IMR-90 (cell line): ENCODE data around the gene RHOC. TPM values are rescaled to one million over a fixed set of nuclear protein-coding genes. Genes with fewer than 3 reads are reported as not detected.

ENCODE experiments used
- ATAC-seq: fragments of 200-7000 bp; cut with Tn5 transposase; 2 replicates; pipeline ENCODE4 v1.9.1; 2020; ENCODE audit warnings: low read depth, mild to moderate bottlenecking, moderate library complexity
- BruUV-seq: library from RNA; stranded (reverse); fragments of 400-500 nt; replicated peaks from 2 replicates; lab custom pipeline; 2021; lab: Mats Ljungman, UMichigan
- CTCF ChIA-PET: fragments of 300-600 bp; formaldehyde crosslinking; extraction: SDS; loops from one replicate; lab custom pipeline; 2021; ENCODE audit warnings: antibody characterized with exemption; lab: Yijun Ruan, JAX
- POLR2A ChIA-PET: fragments of 300-600 bp; sonication (Branson Sonifier 250); formaldehyde crosslinking; loops from one replicate; lab custom pipeline; 2022; ENCODE audit warnings: antibody characterized with exemption; ENCODE audit not compliant: unreplicated experiment; lab: Charles Lee
- DNase-seq: peaks from one replicate; pipeline ENCODE4 v3.0.0; 2013
- H2AFZ ChIP-seq: replicated peaks from 2 replicates; pipeline ENCODE3; 2013; ENCODE audit warnings: low read length, mild to moderate bottlenecking; ENCODE audit not compliant: poor library complexity
- H2AK5ac ChIP-seq: 2 replicates; pipeline ENCODE4 v1.6.1; 2013; ENCODE audit warnings: low read depth, low read length, inconsistent platforms
- H2AK9ac ChIP-seq: replicated peaks from 2 replicates; pipeline ENCODE3; 2013; ENCODE audit warnings: mild to moderate bottlenecking, low read depth, low read length, moderate library complexity; ENCODE audit not compliant: poor library complexity
- H2BK120ac ChIP-seq: 2 replicates; pipeline ENCODE4 v1.6.1; 2013; ENCODE audit warnings: low read depth, low read length, inconsistent platforms
- H2BK15ac ChIP-seq: 3 replicates; pipeline ENCODE4 v1.6.1; 2013; ENCODE audit warnings: low read depth, low read length, inconsistent platforms
- H2BK20ac ChIP-seq: 2 replicates; pipeline ENCODE4 v1.6.1; 2013; ENCODE audit warnings: low read depth, mild to moderate bottlenecking, inconsistent platforms, low read length, moderate library complexity
- H2BK5ac ChIP-seq: 2 replicates; pipeline ENCODE4 v1.6.1; 2013; ENCODE audit warnings: mild to moderate bottlenecking, low read depth, low read length, inconsistent platforms; ENCODE audit not compliant: poor library complexity, severe bottlenecking
- H3K14ac ChIP-seq: replicated peaks from 2 replicates; pipeline ENCODE4 v1.6.1; 2013; ENCODE audit warnings: low read depth, low read length, inconsistent platforms
- H3K18ac ChIP-seq: 2 replicates; pipeline ENCODE4 v1.6.1; 2013; ENCODE audit warnings: low read depth, low read length, control low read depth
- H3K23ac ChIP-seq: 2 replicates; pipeline ENCODE4 v1.6.1; 2013; ENCODE audit warnings: low read depth, low read length, inconsistent platforms
- H3K27ac ChIP-seq: 2 replicates; pipeline ENCODE4 v1.5.1; 2013; ENCODE audit warnings: mild to moderate bottlenecking, control low read depth, low read length; ENCODE audit not compliant: insufficient read depth
- H3K27me3 ChIP-seq: 2 replicates; pipeline ENCODE4 v1.6.1; 2013; ENCODE audit warnings: low read length; ENCODE audit not compliant: control insufficient read depth, insufficient read depth
- H3K36me3 ChIP-seq: 2 replicates; pipeline ENCODE4 v1.6.1; 2013; ENCODE audit warnings: low read length, mixed read lengths; ENCODE audit not compliant: control insufficient read depth, insufficient read depth
- H3K4ac ChIP-seq: 2 replicates; pipeline ENCODE4 v1.6.1; 2013; ENCODE audit warnings: low read depth, low read length, inconsistent platforms
- H3K4me1 ChIP-seq: 2 replicates; pipeline ENCODE4 v1.6.1; 2013; ENCODE audit warnings: low read length, mixed read lengths; ENCODE audit not compliant: control insufficient read depth, insufficient read depth
- H3K4me2 ChIP-seq: 2 replicates; pipeline ENCODE4 v1.6.1; 2013; ENCODE audit warnings: low read depth, mild to moderate bottlenecking, control low read depth, low read length, moderate library complexity
- H3K4me3 ChIP-seq: 2 replicates; pipeline ENCODE4 v1.5.1; 2013; ENCODE audit warnings: low read depth, mild to moderate bottlenecking, control low read depth, low read length, moderate library complexity; ENCODE audit not compliant: insufficient read depth
- H3K56ac ChIP-seq: 2 replicates; pipeline ENCODE4 v1.6.1; 2013; ENCODE audit warnings: low read length, inconsistent platforms; ENCODE audit not compliant: insufficient read depth; ENCODE audit errors: extremely low read depth
- H3K79me1 ChIP-seq, 2 experiments: 2 replicates each; pipeline ENCODE4 v1.6.1; 2013; ENCODE audit warnings: low read length in 2 of 2, inconsistent platforms in 1 of 2, low read depth in 1 of 2
- H3K9ac ChIP-seq: 2 replicates; pipeline ENCODE4 v1.6.1; 2013; ENCODE audit warnings: low read depth, low read length, control low read depth
- H3K9me1 ChIP-seq: 2 replicates; pipeline ENCODE4 v1.6.1; 2013; ENCODE audit warnings: low read length, inconsistent platforms; ENCODE audit not compliant: insufficient read depth
- H3K9me3 ChIP-seq: 2 replicates; pipeline ENCODE4 v1.6.1; 2013; ENCODE audit warnings: low read length; ENCODE audit not compliant: control insufficient read depth, insufficient read depth
- H4K20me1 ChIP-seq: 2 replicates; pipeline ENCODE4 v1.6.1; 2013; ENCODE audit warnings: low read length, inconsistent platforms; ENCODE audit not compliant: insufficient read depth
- H4K5ac ChIP-seq: 2 replicates; pipeline ENCODE4 v1.6.1; 2013; ENCODE audit warnings: mild to moderate bottlenecking, low read depth, low read length, control low read depth
- H4K8ac ChIP-seq, 2 experiments: 2 replicates each; pipeline ENCODE4 v1.6.1; 2013; ENCODE audit warnings: low read depth in 2 of 2, low read length in 2 of 2, control low read depth in 1 of 2, inconsistent platforms in 1 of 2
- H4K91ac ChIP-seq: 2 replicates; pipeline ENCODE4 v1.6.1; 2013; ENCODE audit warnings: low read depth, low read length, inconsistent platforms; ENCODE audit not compliant: insufficient read depth
- BHLHE40 ChIP-seq: fragments of 150-350 bp; IDR thresholded peaks from 2 replicates; pipeline ENCODE4 v1.6.1; 2016; ENCODE audit warnings: mild to moderate bottlenecking, low read depth, low read length
- CEBPB ChIP-seq: IDR thresholded peaks from 2 replicates; pipeline ENCODE4 v1.6.1; 2012; ENCODE audit warnings: low read depth, low read length, improper control_type of control experiment
- CHD1 ChIP-seq: IDR thresholded peaks from 2 replicates; pipeline ENCODE4 v1.6.1; 2012; ENCODE audit warnings: low read depth, low read length, improper control_type of control experiment
- CTCF ChIP-seq: conservative IDR thresholded peaks from 2 replicates; pipeline ENCODE4 v1.5.1; 2012; ENCODE audit warnings: mild to moderate bottlenecking, low read depth, low read length, improper control_type of control experiment
- ELK1 ChIP-seq: fragments of 150-350 bp; IDR thresholded peaks from 2 replicates; pipeline ENCODE4 v1.6.1; 2016; ENCODE audit warnings: low read depth, mild to moderate bottlenecking, low read length, moderate library complexity, borderline replicate concordance
- FOS ChIP-seq: fragments of 150-350 bp; IDR thresholded peaks from 2 replicates; pipeline ENCODE4 v1.6.1; 2016; ENCODE audit warnings: low read depth, low read length
- MAFK ChIP-seq: IDR thresholded peaks from 2 replicates; pipeline ENCODE4 v1.6.1; 2012; ENCODE audit warnings: low read depth, low read length, improper control_type of control experiment
- MAZ ChIP-seq: IDR thresholded peaks from 2 replicates; pipeline ENCODE4 v1.6.1; 2012; ENCODE audit warnings: low read depth, mild to moderate bottlenecking, low read length, improper control_type of control experiment, moderate library complexity, borderline replicate concordance
- MXI1 ChIP-seq: IDR thresholded peaks from 2 replicates; pipeline ENCODE4 v1.6.1; 2012; ENCODE audit warnings: low read depth, mild to moderate bottlenecking, low read length, moderate library complexity, borderline replicate concordance
- NFE2L2 ChIP-seq: fragments of 150-350 bp; IDR thresholded peaks from 2 replicates; pipeline ENCODE4 v1.6.1; 2016; ENCODE audit warnings: low read depth, mild to moderate bottlenecking, low read length
- POLR2A ChIP-seq: IDR thresholded peaks from 2 replicates; pipeline ENCODE4 v1.6.1; 2012; ENCODE audit warnings: mild to moderate bottlenecking, low read depth, low read length
- RAD21 ChIP-seq: IDR thresholded peaks from 2 replicates; pipeline ENCODE4 v1.6.1; 2012; ENCODE audit warnings: low read length, improper control_type of control experiment
- RCOR1 ChIP-seq: IDR thresholded peaks from 2 replicates; pipeline ENCODE4 v1.6.1; 2012; ENCODE audit warnings: mild to moderate bottlenecking, low read length, improper control_type of control experiment; ENCODE audit not compliant: insufficient replicate concordance
- RFX5 ChIP-seq: IDR thresholded peaks from 2 replicates; pipeline ENCODE4 v1.8.0; 2012; ENCODE audit warnings: low read depth, mild to moderate bottlenecking, low read length, moderate library complexity
- SMC3 ChIP-seq: fragments of 150-350 bp; IDR thresholded peaks from 2 replicates; pipeline ENCODE4 v1.6.1; 2016; ENCODE audit warnings: low read depth, mild to moderate bottlenecking, antibody characterized with exemption, low read length, moderate library complexity
- USF2 ChIP-seq: fragments of 150-350 bp; IDR thresholded peaks from 2 replicates; pipeline ENCODE4 v1.6.1; 2017; ENCODE audit warnings: mild to moderate bottlenecking, antibody characterized with exemption, low read length, low read depth
- WGBS, 2 experiments: methylation state at CpG; one replicate each; pipeline versions ENCODE4 v1.1.5 to v1.1.7; 2013; ENCODE audit warnings: missing lambda C conversion rate in 2 of 2; ENCODE audit not compliant: insufficient read length in 1 of 2; ENCODE audit errors: extremely low coverage in 2 of 2; 5-methylcytosine and 5-hydroxymethylcytosine counted together
- dilution Hi-C: fragments of 300-500 bp; cut with HindIII; formaldehyde crosslinking; loops from one replicate; pipeline ENCODE4 v1.14.3; 2018; ENCODE audit warnings: low sequenced_read_pairs; ENCODE audit not compliant: unreplicated experiment
- in situ Hi-C: fragments of 300-500 bp; cut with MboI; formaldehyde crosslinking; loops from 3 replicates; pipeline ENCODE4 v1.14.3; 2019; ENCODE audit warnings: low sequenced_read_pairs, inconsistent platforms, mixed read lengths
- intact Hi-C: fragments of 100-400 bp; cut with micrococcal nuclease; formaldehyde crosslinking; loops from 2 replicates; pipeline ENCODE4 v1.10.0; 2022
- polyA plus RNA-seq, 3 experiments: library from polyadenylated mRNA; depleted of rRNA; stranded (reverse); fragments of >200 nt; gene quantifications; 2 replicates each; pipeline ENCODE4 v1.2.3, GENCODE V29; 2012; ENCODE audit warnings: low replicate concordance in 1 of 3
- total RNA-seq: library from RNA; depleted of rRNA; stranded (reverse); fragments of >200 nt; gene quantifications from 2 replicates; pipeline ENCODE4 v1.2.3, GENCODE V29; 2012

The RHOC gene
- total and polyA plus RNA-seq, 2 of the 4 experiments (the other 2 are of a cell fraction) = 764 to 839 TPM

- CTCF ChIA-PET = interaction anchor here (1.6 kb wide), 1 partner anchor 19 kb away, joined by 3 read pairs; no protein-coding TSS in a partner anchor
- POLR2A ChIA-PET = no interaction called here
- Histone ChIP-seq H3K27ac (no peak overlapping the region), H3K14ac (no peak overlapping the region), H2AFZ (no peak overlapping the region), H2BK120ac (no peak overlapping the region), H3K4ac (no peak overlapping the region), H3K9me1 (peaks cover 10% of the 10 kb centered on the region), H3K79me1 (peaks cover 8 to 30% of the 10 kb centered on the region in 2 experiments), H3K4me2 (no peak overlapping the region), H3K9ac (no peak overlapping the region), H2AK9ac (no peak overlapping the region), H2BK20ac (no peak overlapping the region), H3K4me1 (no peaks in the 10 kb centered on the region), H4K5ac (no peak overlapping the region), H3K9me3 (no peaks in the 10 kb centered on the region), H2BK15ac (no peak overlapping the region), H3K56ac (no peak overlapping the region), H3K23ac (no peak overlapping the region), H3K27me3 (no peaks in the 10 kb centered on the region), H4K20me1 (peaks cover 6% of the 10 kb centered on the region; the same call in 1 of the 2 replicates), H4K91ac (no peak overlapping the region), H3K4me3 (no peak overlapping the region), H3K36me3 (peaks cover 62% of the 10 kb centered on the region), H3K18ac (no peak overlapping the region), H2BK5ac (no peak overlapping the region), H4K8ac (no peak overlapping the region), H2AK5ac (no peak overlapping the region)
- ATAC-seq (no peak), DNase-seq (no peak)
- TF ChIP-seq RCOR1 = no peak
- TF ChIP-seq ELK1 = no peak
- no peak for TF ChIP-seq NFE2L2
- TF ChIP-seq CTCF = no peak
- no peak for TF ChIP-seq FOS
- no peak for TF ChIP-seq MAZ
- no peak for TF ChIP-seq CEBPB
- no peak for TF ChIP-seq RAD21
- no peak for TF ChIP-seq RFX5
- no peak for TF ChIP-seq SMC3
- TF ChIP-seq USF2 = no peak
- no peak for TF ChIP-seq MAFK
- TF ChIP-seq CHD1 = no peak
- no peak for TF ChIP-seq POLR2A
- TF ChIP-seq MXI1 = no peak
- TF ChIP-seq BHLHE40 = no peak
- no TSS peak for BruUV-seq
- intact Hi-C loops = no loop called here
- in situ Hi-C loops = no loop called here
- 100% methylated on average over 1 of the region's 5 CpGs; no CpG with 5 or more reads in 1 of the 2 experiments for WGBS, 2 experiments
- dilution Hi-C loops = no loop called here
These were observed 14.2 kb downstream of the RHOC start for GRCh38 chr1:112692681-112693080.
